ENCODE measurements around the gene GDPD3. TPM values are rescaled to one million over a fixed set of nuclear protein-coding genes. Genes with fewer than 3 reads are reported as not detected.

GDPD3 gene
- total and polyA plus RNA-seq, 9 of the 15 experiments (the other 6 are each of a cell fraction or from before 2014, with no cell fraction given): 0.47 to 3.9 (median 1.1) TPM

DNA sequence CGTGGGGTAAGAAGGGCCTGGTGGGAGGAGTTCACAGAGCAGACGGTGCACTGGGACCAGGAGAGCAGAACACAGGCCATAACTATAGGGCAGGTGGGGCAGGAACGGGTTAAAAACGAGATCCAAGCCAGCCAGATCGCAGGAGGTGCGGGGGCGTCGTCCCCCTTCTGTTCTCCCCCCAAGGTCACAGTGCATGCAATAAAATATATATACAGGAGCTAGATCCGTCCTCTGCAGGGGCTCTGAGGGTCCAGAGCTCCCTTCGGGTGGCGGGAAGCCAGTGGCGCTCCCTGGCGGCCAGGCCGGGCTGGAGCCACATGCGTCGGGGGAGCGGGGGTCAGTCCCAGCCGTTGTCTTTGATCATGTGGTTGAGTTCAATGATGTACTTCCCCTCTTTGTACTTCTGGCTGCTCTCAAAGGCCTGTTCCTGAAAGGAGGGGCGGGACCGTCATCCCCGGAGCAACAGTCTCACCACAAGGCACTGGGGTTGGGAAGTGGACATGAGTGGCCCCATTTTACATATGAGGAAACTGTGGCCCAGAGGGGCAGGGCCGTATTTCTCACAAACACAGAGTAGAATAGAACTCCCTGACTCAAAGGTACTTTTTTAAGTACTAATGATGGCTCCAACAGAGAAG is 20.8 kb downstream of the GDPD3 start (continued):
- TF ChIP-seq NFXL1 (CRISPR knock-in tag; IDR thresholded peaks at IDR 0.05) (peak; percentile 84; the same call in 1 of the 2 replicates), ZC3H4 (CRISPR knock-in tag; IDR thresholded peaks at IDR 0.05; ENCODE audit: borderline replicate concordance) (peak; percentile 73; the same call in 1 of the 2 replicates), HLTF (IDR thresholded peaks at IDR 0.05) (no peak), HDAC8 (tag; IDR thresholded peaks at IDR 0.05) (peak; percentile 91), ZNF695 (CRISPR knock-in tag; IDR thresholded peaks at IDR 0.05) (peak; percentile 88), FOXP1 (CRISPR knock-in tag; IDR thresholded peaks at IDR 0.05) (peak; percentile 91), SLC30A9 (CRISPR knock-in tag; IDR thresholded peaks at IDR 0.05) (no peak), BRF1 (IDR thresholded peaks at IDR 0.05; ENCODE audit: borderline replicate concordance, extremely low read depth, insufficient read length) (no peak), ETS2 (tag; IDR thresholded peaks at IDR 0.05; ENCODE audit: borderline replicate concordance, poor library complexity, severe bottlenecking) (peak; percentile 66), SMAD4 (CRISPR knock-in tag; conservative IDR thresholded peaks at IDR 0.05) (peak; percentile 97), POLR2H (tag; IDR thresholded peaks at IDR 0.05; ENCODE audit: low read depth) (no peak), CBX1 (IDR thresholded peaks at IDR 0.05; ENCODE audit: low read depth) (peak; percentile 71; the same call in 1 of the 2 replicates), KDM5B (IDR thresholded peaks at IDR 0.05; ENCODE audit: insufficient replicate concordance, low read depth, low read length) (peak; percentile 40), KLF6 (CRISPR knock-in tag; IDR thresholded peaks at IDR 0.05; ENCODE audit: borderline replicate concordance) (peak; percentile 98), SIX5 (IDR thresholded peaks at IDR 0.05; ENCODE audit: borderline replicate concordance in 1 of 2, insufficient read depth in 1 of 2, low read depth in 1 of 2, low read length in 2 of 2) (no peak), ELF1 (tag; IDR thresholded peaks at IDR 0.05) (peak; percentile 78), RNF2 (IDR thresholded peaks at IDR 0.05) (peak; percentile 43; the same call in 1 of the 2 replicates), ETV5 (CRISPR knock-in tag; IDR thresholded peaks at IDR 0.05; ENCODE audit: low read depth) (peak; percentile 99), EP300 (IDR thresholded peaks at IDR 0.05; ENCODE audit: low read length) (peak; percentile 57; the same call in 1 of the 2 replicates), KAT2B (IDR thresholded peaks at IDR 0.05; ENCODE audit: low read depth, low read length) (no peak), KDM4B (IDR thresholded peaks at IDR 0.05; ENCODE audit: borderline replicate concordance in 2 of 2, low read depth in 1 of 2) (no peak)
- TF ChIP-seq, protein P1, sequence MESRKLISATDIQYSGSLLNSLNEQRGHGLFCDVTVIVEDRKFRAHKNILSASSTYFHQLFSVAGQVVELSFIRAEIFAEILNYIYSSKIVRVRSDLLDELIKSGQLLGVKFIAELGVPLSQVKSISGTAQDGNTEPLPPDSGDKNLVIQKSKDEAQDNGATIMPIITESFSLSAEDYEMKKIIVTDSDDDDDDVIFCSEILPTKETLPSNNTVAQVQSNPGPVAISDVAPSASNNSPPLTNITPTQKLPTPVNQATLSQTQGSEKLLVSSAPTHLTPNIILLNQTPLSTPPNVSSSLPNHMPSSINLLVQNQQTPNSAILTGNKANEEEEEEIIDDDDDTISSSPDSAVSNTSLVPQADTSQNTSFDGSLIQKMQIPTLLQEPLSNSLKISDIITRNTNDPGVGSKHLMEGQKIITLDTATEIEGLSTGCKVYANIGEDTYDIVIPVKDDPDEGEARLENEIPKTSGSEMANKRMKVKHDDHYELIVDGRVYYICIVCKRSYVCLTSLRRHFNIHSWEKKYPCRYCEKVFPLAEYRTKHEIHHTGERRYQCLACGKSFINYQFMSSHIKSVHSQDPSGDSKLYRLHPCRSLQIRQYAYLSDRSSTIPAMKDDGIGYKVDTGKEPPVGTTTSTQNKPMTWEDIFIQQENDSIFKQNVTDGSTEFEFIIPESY (CRISPR knock-in tag; IDR thresholded peaks at IDR 0.05): peak; percentile 54; the same call in 1 of the 2 replicates
- TF ChIP-seq, protein P2, sequence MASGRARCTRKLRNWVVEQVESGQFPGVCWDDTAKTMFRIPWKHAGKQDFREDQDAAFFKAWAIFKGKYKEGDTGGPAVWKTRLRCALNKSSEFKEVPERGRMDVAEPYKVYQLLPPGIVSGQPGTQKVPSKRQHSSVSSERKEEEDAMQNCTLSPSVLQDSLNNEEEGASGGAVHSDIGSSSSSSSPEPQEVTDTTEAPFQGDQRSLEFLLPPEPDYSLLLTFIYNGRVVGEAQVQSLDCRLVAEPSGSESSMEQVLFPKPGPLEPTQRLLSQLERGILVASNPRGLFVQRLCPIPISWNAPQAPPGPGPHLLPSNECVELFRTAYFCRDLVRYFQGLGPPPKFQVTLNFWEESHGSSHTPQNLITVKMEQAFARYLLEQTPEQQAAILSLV (tag; IDR thresholded peaks at IDR 0.05): peak; percentile 79
- TF ChIP-seq, protein P3, sequence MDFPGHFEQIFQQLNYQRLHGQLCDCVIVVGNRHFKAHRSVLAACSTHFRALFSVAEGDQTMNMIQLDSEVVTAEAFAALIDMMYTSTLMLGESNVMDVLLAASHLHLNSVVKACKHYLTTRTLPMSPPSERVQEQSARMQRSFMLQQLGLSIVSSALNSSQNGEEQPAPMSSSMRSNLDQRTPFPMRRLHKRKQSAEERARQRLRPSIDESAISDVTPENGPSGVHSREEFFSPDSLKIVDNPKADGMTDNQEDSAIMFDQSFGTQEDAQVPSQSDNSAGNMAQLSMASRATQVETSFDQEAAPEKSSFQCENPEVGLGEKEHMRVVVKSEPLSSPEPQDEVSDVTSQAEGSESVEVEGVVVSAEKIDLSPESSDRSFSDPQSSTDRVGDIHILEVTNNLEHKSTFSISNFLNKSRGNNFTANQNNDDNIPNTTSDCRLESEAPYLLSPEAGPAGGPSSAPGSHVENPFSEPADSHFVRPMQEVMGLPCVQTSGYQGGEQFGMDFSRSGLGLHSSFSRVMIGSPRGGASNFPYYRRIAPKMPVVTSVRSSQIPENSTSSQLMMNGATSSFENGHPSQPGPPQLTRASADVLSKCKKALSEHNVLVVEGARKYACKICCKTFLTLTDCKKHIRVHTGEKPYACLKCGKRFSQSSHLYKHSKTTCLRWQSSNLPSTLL (IDR thresholded peaks at IDR 0.05): no peak

Data from K562 (cell line).